ENCODE measurements around the gene ASB1. TPM values are rescaled to one million over a fixed set of nuclear protein-coding genes. Genes with fewer than 3 reads are reported as not detected.

Gene ASB1
- total RNA-seq, 1 donor from 2014 or later, result 16.7 TPM

DNA sequence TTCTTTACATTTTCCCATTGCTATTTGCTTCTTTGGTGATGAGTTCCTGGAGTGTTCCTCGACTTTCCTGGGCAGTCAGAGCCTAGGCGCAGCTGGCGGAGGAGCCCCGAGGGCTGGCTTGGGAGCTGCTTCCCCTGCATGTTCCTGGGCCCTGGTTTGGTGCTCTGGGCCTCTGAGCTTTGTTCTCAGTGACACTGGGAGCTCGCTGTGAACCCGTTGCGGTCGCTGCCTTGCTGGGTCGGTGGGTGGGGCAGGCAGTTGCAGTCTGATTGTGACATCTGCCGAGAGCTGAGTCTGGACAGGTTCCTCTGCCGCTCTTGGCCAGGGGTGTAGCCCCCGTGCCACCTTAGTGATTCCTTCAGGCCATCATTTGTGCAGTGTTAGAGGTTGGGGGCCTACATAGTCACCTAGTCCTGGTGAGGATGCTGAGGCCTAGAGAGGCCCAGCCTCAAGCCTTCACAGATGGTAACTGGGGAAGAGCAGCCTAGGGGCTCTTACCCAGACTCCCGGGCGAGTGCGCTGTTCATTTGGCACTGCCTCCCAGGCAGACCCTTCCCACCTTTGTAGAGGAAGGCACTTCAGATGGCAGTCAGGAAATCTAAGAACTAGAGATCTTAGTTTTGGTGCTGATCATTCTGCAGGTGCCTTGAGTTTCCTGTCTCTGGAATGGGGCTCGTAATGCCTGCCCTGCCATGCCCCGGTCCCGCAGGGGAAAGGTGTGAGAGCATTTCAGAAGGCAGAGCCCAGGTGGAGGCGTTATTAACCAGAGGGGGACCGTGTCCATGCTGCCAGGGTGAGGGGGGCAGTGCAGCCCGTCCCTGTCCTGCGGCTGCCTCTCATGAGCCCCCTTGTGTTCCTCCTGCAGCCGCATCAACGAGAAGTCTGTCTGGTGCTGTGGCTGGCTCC is 8.4 kb downstream of the ASB1 start:
- intact Hi-C loops (cut with DNase I), result no loop called here
- no peaks in the 10 kb centered on the region for H3K27me3 ChIP-seq
- peaks cover 0 to 40% of the 10 kb centered on the region in 2 donors for H3K36me3 ChIP-seq
- no peak overlapping the region for H3K27ac ChIP-seq
- TF ChIP-seq POLR2A (IDR thresholded peaks at IDR 0.05), result no peak
- TF ChIP-seq, protein P1, sequence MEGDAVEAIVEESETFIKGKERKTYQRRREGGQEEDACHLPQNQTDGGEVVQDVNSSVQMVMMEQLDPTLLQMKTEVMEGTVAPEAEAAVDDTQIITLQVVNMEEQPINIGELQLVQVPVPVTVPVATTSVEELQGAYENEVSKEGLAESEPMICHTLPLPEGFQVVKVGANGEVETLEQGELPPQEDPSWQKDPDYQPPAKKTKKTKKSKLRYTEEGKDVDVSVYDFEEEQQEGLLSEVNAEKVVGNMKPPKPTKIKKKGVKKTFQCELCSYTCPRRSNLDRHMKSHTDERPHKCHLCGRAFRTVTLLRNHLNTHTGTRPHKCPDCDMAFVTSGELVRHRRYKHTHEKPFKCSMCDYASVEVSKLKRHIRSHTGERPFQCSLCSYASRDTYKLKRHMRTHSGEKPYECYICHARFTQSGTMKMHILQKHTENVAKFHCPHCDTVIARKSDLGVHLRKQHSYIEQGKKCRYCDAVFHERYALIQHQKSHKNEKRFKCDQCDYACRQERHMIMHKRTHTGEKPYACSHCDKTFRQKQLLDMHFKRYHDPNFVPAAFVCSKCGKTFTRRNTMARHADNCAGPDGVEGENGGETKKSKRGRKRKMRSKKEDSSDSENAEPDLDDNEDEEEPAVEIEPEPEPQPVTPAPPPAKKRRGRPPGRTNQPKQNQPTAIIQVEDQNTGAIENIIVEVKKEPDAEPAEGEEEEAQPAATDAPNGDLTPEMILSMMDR (IDR thresholded peaks at IDR 0.05), result no peak
- no peak for TF ChIP-seq POLR2AphosphoS5 (IDR thresholded peaks at IDR 0.05; ENCODE audit: insufficient read depth in 1 of 2, low read depth in 1 of 2)
- H3K9me3 ChIP-seq, result no peaks in the 10 kb centered on the region
- peaks cover 25% of the 10 kb centered on the region for H3K4me1 ChIP-seq
- no peak for DNase-seq (ENCODE audit: extremely low spot score in 2 of 2)
- no peak overlapping the region for H3K4me3 ChIP-seq

DNA sequence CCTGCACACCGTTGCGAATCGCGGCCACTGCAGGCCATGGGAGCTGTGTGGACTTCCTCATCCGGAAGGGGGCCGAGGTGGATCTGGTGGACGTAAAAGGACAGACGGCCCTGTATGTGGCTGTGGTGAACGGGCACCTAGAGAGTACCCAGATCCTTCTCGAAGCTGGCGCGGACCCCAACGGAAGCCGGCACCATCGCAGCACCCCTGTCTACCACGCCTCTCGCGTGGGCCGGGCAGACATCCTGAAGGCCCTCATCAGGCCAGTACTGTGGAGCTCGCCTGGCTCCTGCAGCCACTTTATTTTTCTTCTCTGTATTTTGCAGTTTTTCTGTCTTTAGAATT is 9.0 kb downstream of the ASB1 start:
- Histone ChIP-seq H3K36me3 (peaks cover 0 to 40% of the 10 kb centered on the region in 2 donors), H3K27ac (no peak overlapping the region), H3K4me3 (no peak overlapping the region), H3K9me3 (no peaks in the 10 kb centered on the region), H3K4me1 (peaks cover 25% of the 10 kb centered on the region), H3K27me3 (no peaks in the 10 kb centered on the region)
- intact Hi-C loops (cut with DNase I), result no loop called here
- TF ChIP-seq POLR2A (IDR thresholded peaks at IDR 0.05) (no peak), POLR2AphosphoS5 (IDR thresholded peaks at IDR 0.05; ENCODE audit: insufficient read depth in 1 of 2, low read depth in 1 of 2) (no peak)
- TF ChIP-seq, protein P1 (IDR thresholded peaks at IDR 0.05), result no peak
- DNase-seq (ENCODE audit: extremely low spot score in 2 of 2), result no peak

DNA sequence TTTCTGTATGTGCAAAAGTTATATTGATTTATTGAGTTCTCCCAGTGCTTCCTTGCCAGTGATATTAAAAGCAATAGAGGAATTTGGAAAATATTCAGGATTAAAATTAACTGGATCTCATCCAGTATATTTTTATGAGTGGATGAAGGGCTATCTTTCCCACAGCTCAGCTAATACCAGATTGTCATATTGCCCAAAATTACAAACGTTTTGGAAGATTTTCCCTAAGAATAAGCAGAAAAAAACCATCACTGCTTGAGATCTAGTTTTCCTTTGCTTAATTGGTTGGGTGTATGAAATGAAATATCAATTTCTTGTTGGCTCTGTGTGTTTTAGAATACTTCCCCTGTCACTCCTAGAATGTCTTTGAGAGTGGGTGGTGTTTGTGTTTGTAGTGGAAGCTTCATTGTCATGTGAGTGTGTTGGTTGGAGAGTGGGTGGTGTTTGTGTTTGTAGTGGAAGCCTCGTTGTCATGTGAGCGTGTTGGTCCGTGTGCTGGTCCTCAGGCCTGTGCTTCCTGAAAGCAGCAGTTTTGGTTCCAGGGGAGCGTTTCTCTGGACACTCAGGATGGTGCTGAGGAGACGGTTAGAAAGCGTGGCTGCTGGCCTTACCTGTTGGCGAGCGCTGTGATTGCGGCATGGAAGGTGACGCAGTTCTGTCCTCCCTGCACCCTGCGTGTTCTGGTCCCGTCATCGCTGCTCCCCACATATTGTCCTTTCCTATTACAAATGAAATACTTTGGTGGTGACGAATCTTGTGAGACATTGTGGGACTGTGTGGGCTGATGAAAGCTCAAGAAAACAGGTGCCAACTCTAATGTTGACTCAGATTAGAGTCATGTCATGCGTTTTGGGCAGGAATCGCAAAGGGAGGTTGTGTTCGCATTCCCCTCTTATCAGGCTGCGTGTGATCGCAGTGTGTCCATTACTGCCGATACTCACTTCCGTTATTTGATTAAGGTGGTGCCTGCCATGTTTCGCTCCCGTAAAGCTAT is 12.4 kb downstream of the ASB1 start:
- no peak overlapping the region for H3K4me3 ChIP-seq
- intact Hi-C loops (cut with DNase I), result no loop called here
- no peaks in the 10 kb centered on the region for H3K9me3 ChIP-seq
- H3K36me3 ChIP-seq, result peaks cover 0 to 29% of the 10 kb centered on the region in 2 donors
- no peak for TF ChIP-seq POLR2A (IDR thresholded peaks at IDR 0.05)
- TF ChIP-seq, protein P1 (IDR thresholded peaks at IDR 0.05), result no peak
- TF ChIP-seq POLR2AphosphoS5 (IDR thresholded peaks at IDR 0.05; ENCODE audit: insufficient read depth in 1 of 2, low read depth in 1 of 2), result no peak
- H3K4me1 ChIP-seq, result peaks cover 26% of the 10 kb centered on the region
- no peak overlapping the region for H3K27ac ChIP-seq
- peak in 1 of 2 donors; percentile 55 for DNase-seq (ENCODE audit: extremely low spot score in 2 of 2)
- H3K27me3 ChIP-seq, result no peaks in the 10 kb centered on the region

DNA sequence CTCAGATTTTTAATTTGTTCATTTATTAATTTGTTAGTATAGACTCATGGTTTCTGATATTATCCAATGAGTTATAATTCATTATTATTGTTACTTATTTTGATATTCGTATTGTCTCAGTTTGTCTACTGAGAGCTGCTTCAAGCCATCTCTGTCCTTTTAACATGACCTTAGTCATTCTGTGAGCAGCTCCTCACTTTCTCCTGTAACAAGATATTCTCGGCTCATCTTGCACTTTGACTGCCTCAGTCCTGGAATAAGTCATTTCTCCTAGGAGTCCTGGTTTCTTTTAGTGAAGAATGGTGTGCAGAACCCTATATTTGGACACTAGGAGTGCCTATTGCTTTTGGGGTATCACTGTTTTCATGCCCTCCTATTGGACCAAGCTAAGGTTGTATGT is 13.2 kb downstream of the ASB1 start:
- H3K27me3 ChIP-seq, result no peaks in the 10 kb centered on the region
- intact Hi-C loops (cut with DNase I), result no loop called here
- no peak overlapping the region for H3K27ac ChIP-seq
- no peak for TF ChIP-seq POLR2AphosphoS5 (IDR thresholded peaks at IDR 0.05; ENCODE audit: insufficient read depth in 1 of 2, low read depth in 1 of 2)
- TF ChIP-seq POLR2A (IDR thresholded peaks at IDR 0.05), result no peak
- TF ChIP-seq, protein P1 (IDR thresholded peaks at IDR 0.05), result no peak
- DNase-seq (ENCODE audit: extremely low spot score in 2 of 2), result no peak
- no peak overlapping the region for H3K4me3 ChIP-seq
- peaks cover 26% of the 10 kb centered on the region for H3K4me1 ChIP-seq
- H3K9me3 ChIP-seq, result no peaks in the 10 kb centered on the region
- peaks cover 0 to 30% of the 10 kb centered on the region in 2 donors for H3K36me3 ChIP-seq

Data from vagina (tissue), 2 donors.